Natural killer cell (primary cell): ENCODE data around the gene WDR59. TPM values are rescaled to one million over a fixed set of nuclear protein-coding genes. Genes with fewer than 3 reads are reported as not detected.

ENCODE experiments used
- ATAC-seq, 3 donors: fragments of 150-1000 bp in 2 of 3; fragments of 200-7000 bp in 1 of 3; cut with Tn5 transposase; 1 replicate in 1 of 3; 2 replicates in 2 of 3; pipeline ENCODE4 v1.10.0; 2021; ENCODE audit warnings: mild to moderate bottlenecking in 2 of 3, moderate library complexity in 2 of 3
- DNase-seq, 2 donors: peaks; one replicate each; pipeline versions ENCODE4 v3.0.0 to v3.0.0-alpha.2; 2013 to 2021; ENCODE audit warnings: mixed read lengths in 1 of 2
- H3K27ac ChIP-seq: one replicate; pipeline ENCODE4 v1.5.1; 2013; ENCODE audit warnings: mild to moderate bottlenecking, low read length
- H3K27me3 ChIP-seq: one replicate; pipeline ENCODE4 v1.6.1; 2013; ENCODE audit warnings: low read length; ENCODE audit not compliant: control insufficient read depth, insufficient read depth
- H3K36me3 ChIP-seq: one replicate; pipeline ENCODE4 v1.6.1; 2013; ENCODE audit warnings: low read length; ENCODE audit not compliant: control insufficient read depth, insufficient read depth
- H3K4me1 ChIP-seq: one replicate; pipeline ENCODE4 v1.6.1; 2013; ENCODE audit warnings: low read length; ENCODE audit not compliant: control insufficient read depth, insufficient read depth
- H3K4me3 ChIP-seq: one replicate; pipeline ENCODE4 v1.5.1; 2013; ENCODE audit warnings: low read length
- H3K9me3 ChIP-seq: one replicate; pipeline ENCODE4 v1.6.1; 2013; ENCODE audit warnings: low read length; ENCODE audit not compliant: control insufficient read depth, insufficient read depth
- H3K27ac Mint-ChIP-seq, 2 donors: one replicate each; pipeline ENCODE4 v1.8.0; 2022; ENCODE audit warnings: mild to moderate bottlenecking in 2 of 2, mixed read lengths in 2 of 2, moderate library complexity in 1 of 2
- H3K27me3 Mint-ChIP-seq, 2 donors: one replicate each; pipeline ENCODE4 v1.8.0; 2022; ENCODE audit warnings: low read depth in 2 of 2, mixed read lengths in 2 of 2
- H3K36me3 Mint-ChIP-seq: one replicate; pipeline ENCODE4 v1.8.0; 2022; ENCODE audit warnings: mixed read lengths
- H3K4me1 Mint-ChIP-seq, 2 donors: one replicate each; pipeline ENCODE4 v1.8.0; 2022; ENCODE audit warnings: mixed read lengths in 2 of 2
- H3K4me3 Mint-ChIP-seq: one replicate; pipeline ENCODE4 v1.8.0; 2022; ENCODE audit warnings: mild to moderate bottlenecking, moderate library complexity, mixed read lengths
- H3K9me3 Mint-ChIP-seq, 2 donors: one replicate each; pipeline ENCODE4 v1.8.0; 2022; ENCODE audit warnings: mixed read lengths in 2 of 2
- CTCF ChIP-seq: fragments of 200-600 bp; IDR thresholded peaks from one replicate; pipeline ENCODE4 v1.8.0; 2022; ENCODE audit warnings: antibody characterized with exemption
- WGBS: methylation state at CpG from one replicate; pipeline ENCODE4 v1.1.7; 2013; ENCODE audit warnings: missing lambda C conversion rate; ENCODE audit not compliant: insufficient coverage; 5-methylcytosine and 5-hydroxymethylcytosine counted together
- intact Hi-C: fragments of 100-400 bp; cut with micrococcal nuclease; formaldehyde crosslinking; loops from one replicate; pipeline ENCODE4 v1.14.2; 2022
- total RNA-seq, 4 donors: library from RNA; stranded (reverse); fragments of 120-200 nt in 1 of 4; gene quantifications; one replicate each; pipeline versions ENCODE4 v1.2.3 to v1.2.4, GENCODE V29; 2013 to 2022

WDR59 gene
- total RNA-seq, 3 donors from 2014 or later (not counting 1 experiment from before 2014, with no cell fraction given), result 60.5 to 83.7 (median 73.2) TPM

- WGBS, result 94% methylated on average over 2 of the region's 3 CpGs
- Mint-ChIP-seq H3K27me3 (peaks cover 27 to 33% of the 10 kb centered on the region in 2 donors), H3K9me3 (peaks cover 4 to 6% of the 10 kb centered on the region in 2 donors), H3K4me3 (no peak overlapping the region), H3K4me1 (no peaks in the 10 kb centered on the region), H3K36me3 (peaks cover 11% of the 10 kb centered on the region), H3K27ac (no peak overlapping the region)
- no peak for ATAC-seq
- no peaks in the 10 kb centered on the region for H3K27me3 ChIP-seq
- no peak for TF ChIP-seq CTCF
- no peak overlapping the region for H3K27ac ChIP-seq
- H3K4me1 ChIP-seq, result no peaks in the 10 kb centered on the region
- no peaks in the 10 kb centered on the region for H3K9me3 ChIP-seq
- no peaks in the 10 kb centered on the region for H3K36me3 ChIP-seq
- intact Hi-C loops, result no loop called here
- DNase-seq, result no peak
- H3K4me3 ChIP-seq, result no peak overlapping the region
These were observed 159.9 kb downstream of the WDR59 start for GRCh38 chr16:74825016-74825415.

Other genes starting within 250 kb of the WDR59 start
- under 1 TPM in 2 of 3 donors, not detected in 1; 0.14 to 0.93 TPM for gene FA2H, start 210.3 kb downstream of the WDR59 start, total RNA-seq
- 1 to 10 TPM; 2.4 to 5.1 (median 3.4) TPM for gene ZNRF1, start 13.9 kb upstream of the WDR59 start, total RNA-seq
- gene LDHD, start 131.7 kb upstream of the WDR59 start, total RNA-seq, result 1 to 10 TPM in 1 of 3 donors, under 1 TPM in 1, not detected in 1; 0.12 to 1.3 TPM
- 10 to 100 TPM in 2 of 3 donors, 1 to 10 TPM in 1; 9.0 to 16.2 (median 14.9) TPM for gene ZFP1, start 163.4 kb upstream of the WDR59 start, total RNA-seq
- not detected for gene CTRB2, start 222.0 kb upstream of the WDR59 start, total RNA-seq
- not detected for gene CTRB1, start 233.9 kb upstream of the WDR59 start, total RNA-seq